Tibial nerve (tissue), 4 donors: ENCODE data around the gene IDH3G. TPM values are rescaled to one million over a fixed set of nuclear protein-coding genes. Genes with fewer than 3 reads are reported as not detected.

Source experiments
- DNase-seq, 2 donors: peaks; one replicate each; pipeline ENCODE4 v3.0.0-alpha.2; 2019; ENCODE audit warnings: low spot score in 2 of 2
- H3K27ac ChIP-seq, 4 donors: fragments of 200-600 bp; sonication (generic) in 3 of 4; one replicate each; pipeline ENCODE4 v1.5.1; 2017 to 2019; ENCODE audit warnings: mild to moderate bottlenecking in 1 of 4
- H3K27me3 ChIP-seq, 2 donors: fragments of 200-600 bp; sonication (generic) in 1 of 2; one replicate each; pipeline versions ENCODE4 v1.5.1 to v1.6.0; 2017 to 2019
- H3K36me3 ChIP-seq, 3 donors: fragments of 200-600 bp; sonication (generic); one replicate each; pipeline ENCODE4 v1.5.1; 2018 to 2019
- H3K4me1 ChIP-seq, 4 donors: fragments of 200-600 bp; sonication (generic) in 3 of 4; one replicate each; pipeline ENCODE4 v1.5.1; 2017 to 2019
- H3K4me3 ChIP-seq, 4 donors: fragments of 200-600 bp; sonication (generic) in 3 of 4; one replicate each; pipeline ENCODE4 v1.5.1; 2017 to 2019; ENCODE audit warnings: mild to moderate bottlenecking in 1 of 4, moderate library complexity in 1 of 4
- H3K9me3 ChIP-seq, 4 donors: fragments of 200-600 bp; sonication (generic) in 3 of 4; one replicate each; pipeline ENCODE4 v1.5.1; 2017 to 2019
- CTCF ChIP-seq, 5 experiments: fragments of 200-600 bp in 3 of 5; fragments of 450-650 bp in 2 of 5; sonication (generic) in 3 of 5; IDR thresholded peaks; one replicate each; pipeline ENCODE4 v1.5.1; 2016 to 2019; ENCODE audit warnings: antibody characterized with exemption in 5 of 5, mild to moderate bottlenecking in 3 of 5, moderate library complexity in 2 of 5
- EP300 ChIP-seq, 2 donors: sonication (generic); formaldehyde crosslinking; IDR thresholded peaks; one replicate each; pipeline ENCODE4 v1.6.1; 2017; ENCODE audit warnings: antibody characterized with exemption in 2 of 2, mild to moderate bottlenecking in 1 of 2
- POLR2A ChIP-seq, 2 donors: fragments of 450-650 bp; IDR thresholded peaks; one replicate each; pipeline ENCODE4 v1.6.1; 2017; ENCODE audit warnings: antibody characterized with exemption in 2 of 2, mild to moderate bottlenecking in 2 of 2, moderate library complexity in 2 of 2
- WGBS, 2 donors: methylation state at CpG; one replicate each; pipeline ENCODE4 v1.1.5; 2018; 5-methylcytosine and 5-hydroxymethylcytosine counted together
- total RNA-seq, 4 donors: library from RNA; depleted of rRNA; stranded (reverse); fragments of >200 nt; gene quantifications; one replicate each; pipeline ENCODE4 v1.1.0, GENCODE V29; 2016

IDH3G gene
- total RNA-seq, 4 donors from 2014 or later, result 48.9 to 101 (median 83.2) TPM

DNA sequence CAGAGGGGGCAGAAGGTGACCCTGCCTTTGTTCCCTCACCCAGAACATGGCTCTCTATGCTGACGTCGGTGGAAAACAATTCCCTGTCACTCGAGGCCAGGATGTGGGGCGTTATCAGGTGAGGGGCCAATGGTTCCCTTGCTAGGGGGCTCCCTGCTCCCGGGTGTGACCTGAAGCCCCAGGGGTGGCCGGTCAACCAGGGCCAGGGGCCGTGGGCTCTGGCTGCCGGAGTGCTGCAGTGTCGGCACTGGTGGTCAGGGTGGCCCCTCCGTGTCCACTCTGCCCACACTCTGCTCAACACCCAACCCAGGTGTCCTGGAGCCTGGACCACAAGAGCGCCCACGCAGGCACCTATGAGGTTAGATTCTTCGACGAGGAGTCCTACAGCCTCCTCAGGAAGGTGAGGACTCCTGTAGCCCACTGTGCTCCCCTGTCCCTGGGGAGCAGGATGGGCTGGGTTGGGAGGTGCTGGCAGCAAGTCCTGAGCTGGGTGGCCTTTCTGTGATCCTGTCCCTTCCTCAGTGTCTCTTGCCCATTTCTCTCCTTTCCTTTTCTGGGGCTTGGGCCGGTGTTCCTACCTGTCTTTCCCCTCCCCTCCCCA lies 3.3 kb upstream of the IDH3G start:
- peaks cover 0 to 24% (median 3%) of the 10 kb centered on the region in 4 donors for H3K4me1 ChIP-seq
- TF ChIP-seq CTCF (IDR thresholded peaks at IDR 0.05) (no peak), POLR2A (IDR thresholded peaks at IDR 0.05) (no peak), EP300 (IDR thresholded peaks at IDR 0.05) (no peak)
- H3K9me3 ChIP-seq, result no peaks in the 10 kb centered on the region
- WGBS, 2 donors, result 91% methylated on average over 15 of the region's 15 CpGs; no CpG with 5 or more reads in 1 of the 2 donors
- no peak overlapping the region for H3K4me3 ChIP-seq
- no peak overlapping the region for H3K27ac ChIP-seq
- no peak for DNase-seq
- peaks cover 0 to 28% (median 0%) of the 10 kb centered on the region in 3 donors for H3K36me3 ChIP-seq
- H3K27me3 ChIP-seq, result no peaks in the 10 kb centered on the region

DNA sequence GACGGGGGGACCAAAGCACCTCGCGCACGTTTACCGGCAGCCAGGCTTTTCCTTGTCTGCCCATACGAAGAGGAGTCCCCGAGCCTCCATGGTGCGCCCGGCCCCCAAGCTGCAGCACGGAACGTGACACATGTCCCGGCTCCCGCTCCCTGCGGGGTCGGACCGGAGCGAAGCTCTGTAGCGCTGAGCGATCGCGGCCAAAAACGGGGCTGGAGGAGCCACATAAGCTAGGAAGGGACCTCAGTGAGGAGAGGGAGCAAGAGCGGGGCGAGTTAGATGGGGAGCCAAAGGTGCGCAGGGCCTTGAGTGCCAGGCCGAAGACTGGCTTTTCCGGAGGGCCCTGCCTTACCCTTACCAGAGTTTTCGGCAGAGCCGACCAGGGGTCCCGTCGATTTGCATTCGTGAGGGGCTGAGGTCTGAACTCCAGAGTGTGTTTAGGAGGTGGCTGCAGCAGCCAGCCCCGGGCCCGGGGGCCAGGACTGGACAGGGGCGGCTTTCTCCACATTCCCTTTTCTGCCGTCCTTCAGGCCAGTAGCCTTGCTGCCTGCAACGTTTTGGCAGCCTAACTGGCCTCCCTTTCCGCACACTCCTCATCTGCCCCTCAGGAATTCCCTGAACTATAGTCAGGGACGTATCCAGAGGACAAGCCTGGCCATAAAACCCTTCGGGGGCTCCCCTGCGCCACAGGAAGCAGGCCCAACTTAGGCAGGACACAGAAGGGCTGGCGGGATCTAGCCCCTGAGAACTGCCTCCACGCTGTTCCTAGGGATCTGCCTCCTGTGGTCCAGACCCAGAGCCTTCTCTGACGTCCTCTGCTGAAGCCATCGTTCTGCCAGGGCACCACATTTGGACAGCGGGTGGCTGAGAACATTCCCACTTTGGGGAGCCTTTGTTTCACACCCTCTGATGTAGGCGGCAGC lies 982 bp upstream of the IDH3G start:
- Histone ChIP-seq H3K9me3 (no peaks in the 10 kb centered on the region), H3K27me3 (no peaks in the 10 kb centered on the region), H3K4me1 (peaks cover 0 to 32% (median 3%) of the 10 kb centered on the region in 4 donors), H3K4me3 (peak overlapping the region; percentile 57 to 73 (median 66)), H3K27ac (peak overlapping the region; percentile 78 to 95 (median 88)), H3K36me3 (peaks cover 0 to 29% (median 0%) of the 10 kb centered on the region in 3 donors)
- DNase-seq, result no peak
- 4 to 43% methylated on average over 23 to 47 of the region's 47 CpGs for WGBS, 2 donors
- TF ChIP-seq POLR2A (IDR thresholded peaks at IDR 0.05), result no peak
- no peak for TF ChIP-seq CTCF (IDR thresholded peaks at IDR 0.05)
- no peak for TF ChIP-seq EP300 (IDR thresholded peaks at IDR 0.05)

DNA sequence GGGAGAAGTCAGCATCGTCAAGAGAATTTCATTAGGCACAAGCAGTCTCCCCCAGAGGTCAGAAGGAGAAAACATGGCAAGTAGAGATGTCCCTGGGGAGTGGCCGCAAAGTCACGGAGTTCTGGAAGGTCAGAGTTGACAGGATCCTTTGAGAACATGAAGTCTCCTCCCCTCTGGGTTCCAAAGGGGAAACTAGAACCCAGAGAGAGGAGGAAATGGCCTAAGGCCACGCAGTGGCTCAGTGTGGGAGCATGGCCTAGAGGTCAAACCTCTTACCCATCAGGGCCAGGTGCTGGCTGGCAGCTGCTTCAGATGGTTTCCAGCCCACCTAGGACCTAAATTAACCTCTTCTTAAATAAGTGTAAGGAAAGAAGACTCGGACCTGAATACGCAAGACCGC lies 884 bp downstream of the IDH3G start:
- Histone ChIP-seq H3K4me3 (peak overlapping the region; percentile 57 to 73 (median 66)), H3K9me3 (no peaks in the 10 kb centered on the region), H3K4me1 (peaks cover 0 to 32% (median 3%) of the 10 kb centered on the region in 4 donors), H3K27me3 (no peaks in the 10 kb centered on the region), H3K27ac (peak overlapping the region; percentile 82 to 95 (median 94)), H3K36me3 (peaks cover 0 to 36% (median 0%) of the 10 kb centered on the region in 3 donors)
- TF ChIP-seq CTCF (IDR thresholded peaks at IDR 0.05), result no peak
- TF ChIP-seq POLR2A (IDR thresholded peaks at IDR 0.05), result no peak
- no peak for TF ChIP-seq EP300 (IDR thresholded peaks at IDR 0.05)
- WGBS, 2 donors, result 4 to 54% methylated on average over 7 of the region's 7 CpGs
- DNase-seq, result no peak

GRCh38 chrX:153792368-153792767 lies 1.8 kb downstream of the IDH3G start:
- H3K4me1 ChIP-seq, result peaks cover 0 to 32% (median 3%) of the 10 kb centered on the region in 4 donors
- peaks cover 0 to 36% (median 0%) of the 10 kb centered on the region in 3 donors for H3K36me3 ChIP-seq
- H3K9me3 ChIP-seq, result no peaks in the 10 kb centered on the region
- no peaks in the 10 kb centered on the region for H3K27me3 ChIP-seq
- no peak for DNase-seq
- WGBS, 2 donors, result 85 to 88% methylated on average over 2 to 6 of the region's 6 CpGs
- TF ChIP-seq CTCF (IDR thresholded peaks at IDR 0.05) (no peak), EP300 (IDR thresholded peaks at IDR 0.05) (no peak), POLR2A (IDR thresholded peaks at IDR 0.05) (no peak)
- no peak overlapping the region for H3K27ac ChIP-seq
- H3K4me3 ChIP-seq, result no peak overlapping the region
